HL-60/S4 (cell line): ENCODE data around the gene GRHL1.

Experiments used
- in situ Hi-C: fragments of 300-500 bp; cut with MboI; formaldehyde crosslinking; loops from 2 replicates; pipeline ENCODE4 v1.14.3; 2022; ENCODE audit warnings: low sequenced_read_pairs

GRHL1 gene

GRCh38 chr2:9948721-9949120, 2.8 kb upstream of the GRHL1 start:
- in situ Hi-C loops = no loop called here

- in situ Hi-C loops = no loop called here
Measured at GRCh38 chr2:9949239-9949991, 2.1 kb upstream of the GRHL1 start.

DNA sequence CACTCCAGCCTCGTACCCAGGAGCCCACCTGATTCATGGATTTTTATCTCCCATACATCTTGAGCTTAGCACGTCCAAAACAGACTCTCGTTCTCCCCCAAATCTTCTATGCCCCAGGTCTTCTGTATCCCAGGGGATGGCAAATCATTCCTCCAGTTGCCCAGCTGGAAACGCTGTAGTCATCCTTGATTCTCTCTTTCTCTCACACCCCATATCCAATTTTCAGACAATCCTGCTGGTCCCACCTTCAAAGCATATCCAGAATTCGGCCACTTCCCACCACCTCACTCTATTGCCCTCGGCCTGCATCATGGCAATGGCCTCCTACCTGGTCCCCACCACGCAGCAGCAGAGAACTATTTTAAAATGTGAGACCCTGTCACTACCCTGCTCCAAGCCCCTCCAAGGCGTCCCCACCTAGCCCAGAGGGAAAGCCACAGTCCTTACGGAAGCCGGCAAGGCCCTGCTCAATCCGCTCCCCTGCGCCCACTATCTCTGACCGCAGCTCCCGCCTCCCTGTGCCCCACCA, 1.4 kb upstream of the GRHL1 start:
- in situ Hi-C loops = no loop called here

DNA sequence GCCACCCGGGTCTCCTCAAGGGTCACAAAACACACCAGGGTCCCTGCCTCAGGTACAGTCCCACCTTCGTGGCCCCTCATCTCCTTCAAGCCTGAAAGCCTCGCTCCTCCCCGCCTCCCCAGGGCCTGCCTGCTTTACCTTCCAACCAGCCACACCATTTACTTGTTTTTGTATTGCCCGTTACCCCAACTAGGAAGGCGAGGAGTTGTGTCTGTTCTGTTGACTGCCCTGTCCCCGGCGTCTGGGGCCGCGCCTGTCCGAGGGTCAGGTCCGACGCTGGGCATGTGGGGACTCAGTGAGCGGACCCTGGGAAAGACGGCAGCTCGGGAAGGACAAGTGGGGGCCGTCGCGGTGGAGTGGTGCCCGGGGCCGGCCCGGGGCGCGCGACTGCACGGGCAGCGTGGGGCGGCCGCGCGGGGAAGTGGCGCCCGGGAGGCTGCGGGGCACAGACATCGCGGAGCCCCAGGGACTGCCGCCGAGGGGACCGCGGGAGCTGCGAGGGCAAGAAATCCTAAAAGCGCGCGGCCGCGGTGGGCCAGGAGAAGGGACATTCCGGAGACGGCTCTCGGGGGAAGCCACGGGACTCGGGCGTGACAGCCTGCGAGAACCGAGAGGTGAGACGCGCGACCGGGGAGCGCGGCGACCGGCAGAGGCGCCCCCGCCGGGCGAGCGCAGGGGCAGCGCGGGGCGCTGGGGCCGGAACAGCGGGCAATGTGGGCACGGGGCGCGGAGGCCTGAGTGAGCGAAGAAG, 797 bp upstream of the GRHL1 start:
- in situ Hi-C loops = no loop called here

- in situ Hi-C loops = no loop called here
Measured at GRCh38 chr2:9951272-9951521, 296 bp upstream of the GRHL1 start.

- in situ Hi-C loops = no loop called here
Measured at GRCh38 chr2:9952286-9952737, 819 bp downstream of the GRHL1 start.

GRCh38 chr2:9952856-9953503, 1.5 kb downstream of the GRHL1 start:
- in situ Hi-C loops = no loop called here

DNA sequence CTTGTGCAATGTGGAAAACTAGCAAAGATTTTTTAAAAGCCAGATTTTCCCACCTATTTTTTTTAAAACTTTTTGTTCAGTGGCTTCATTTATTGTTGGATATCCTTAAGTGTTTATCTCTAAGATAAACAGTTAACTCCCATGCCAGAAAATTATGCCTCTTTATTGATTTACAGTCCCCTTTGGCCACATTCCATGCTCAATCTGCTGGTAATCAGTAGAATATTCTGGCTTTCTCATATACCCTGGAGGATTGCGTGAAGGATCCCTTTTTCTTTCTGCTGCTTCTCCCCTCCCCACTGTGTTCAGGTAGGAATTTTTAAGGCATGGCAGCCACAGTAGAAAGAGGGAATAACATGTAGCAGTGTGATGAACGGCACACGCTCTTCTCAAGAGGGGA, 2.6 kb downstream of the GRHL1 start:
- in situ Hi-C loops = no loop called here

DNA sequence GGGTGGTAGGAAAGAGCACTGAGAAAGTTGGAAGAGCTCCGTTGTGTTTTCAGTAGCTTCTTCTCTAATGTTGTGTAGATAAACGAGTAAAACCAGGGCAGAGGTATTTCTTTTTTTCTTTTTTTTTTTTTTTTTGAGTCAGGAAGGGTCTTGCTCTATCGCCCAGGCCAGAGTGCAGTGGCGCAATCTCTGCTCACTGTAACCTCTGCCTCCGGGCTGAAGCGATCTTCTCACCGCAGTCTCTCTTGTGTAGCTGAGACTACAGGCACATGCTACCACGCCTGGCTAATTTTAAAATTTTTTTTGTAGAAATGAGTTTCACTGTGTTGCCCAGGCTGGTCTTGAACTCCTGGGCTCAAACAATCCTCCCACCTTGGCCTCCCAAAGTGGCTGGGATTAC, 6.6 kb downstream of the GRHL1 start:
- in situ Hi-C loops = no loop called here

DNA sequence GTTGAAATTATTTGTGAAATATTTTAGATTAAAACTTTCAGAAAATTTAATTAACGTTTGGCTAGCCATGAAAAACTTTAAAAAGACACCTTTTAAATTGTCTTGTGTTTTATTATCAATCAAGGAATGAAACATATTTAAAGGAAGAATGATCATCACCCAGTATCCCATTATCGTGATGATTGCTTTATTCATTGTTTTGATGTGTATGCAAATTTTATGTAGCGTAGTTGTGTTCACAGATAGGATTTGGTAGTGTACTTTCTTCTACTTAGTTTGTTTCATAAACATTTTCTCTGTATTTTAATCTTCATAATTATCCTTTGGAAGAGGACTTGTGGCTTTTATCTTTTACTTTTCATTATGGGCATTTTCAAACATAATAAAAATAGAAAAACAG, 7.8 kb downstream of the GRHL1 start:
- in situ Hi-C loops = no loop called here

GRCh38 chr2:9961013-9961412, 9.5 kb downstream of the GRHL1 start:
- in situ Hi-C loops = no loop called here

GRCh38 chr2:9964334-9964980, 13.0 kb downstream of the GRHL1 start:
- in situ Hi-C loops = no loop called here

GRCh38 chr2:9965119-9965822, 13.8 kb downstream of the GRHL1 start:
- in situ Hi-C loops = no loop called here

- in situ Hi-C loops = no loop called here
Measured at GRCh38 chr2:9966491-9967022, 15.1 kb downstream of the GRHL1 start.

- in situ Hi-C loops = no loop called here
Measured at GRCh38 chr2:9967053-9967775, 15.7 kb downstream of the GRHL1 start.

DNA sequence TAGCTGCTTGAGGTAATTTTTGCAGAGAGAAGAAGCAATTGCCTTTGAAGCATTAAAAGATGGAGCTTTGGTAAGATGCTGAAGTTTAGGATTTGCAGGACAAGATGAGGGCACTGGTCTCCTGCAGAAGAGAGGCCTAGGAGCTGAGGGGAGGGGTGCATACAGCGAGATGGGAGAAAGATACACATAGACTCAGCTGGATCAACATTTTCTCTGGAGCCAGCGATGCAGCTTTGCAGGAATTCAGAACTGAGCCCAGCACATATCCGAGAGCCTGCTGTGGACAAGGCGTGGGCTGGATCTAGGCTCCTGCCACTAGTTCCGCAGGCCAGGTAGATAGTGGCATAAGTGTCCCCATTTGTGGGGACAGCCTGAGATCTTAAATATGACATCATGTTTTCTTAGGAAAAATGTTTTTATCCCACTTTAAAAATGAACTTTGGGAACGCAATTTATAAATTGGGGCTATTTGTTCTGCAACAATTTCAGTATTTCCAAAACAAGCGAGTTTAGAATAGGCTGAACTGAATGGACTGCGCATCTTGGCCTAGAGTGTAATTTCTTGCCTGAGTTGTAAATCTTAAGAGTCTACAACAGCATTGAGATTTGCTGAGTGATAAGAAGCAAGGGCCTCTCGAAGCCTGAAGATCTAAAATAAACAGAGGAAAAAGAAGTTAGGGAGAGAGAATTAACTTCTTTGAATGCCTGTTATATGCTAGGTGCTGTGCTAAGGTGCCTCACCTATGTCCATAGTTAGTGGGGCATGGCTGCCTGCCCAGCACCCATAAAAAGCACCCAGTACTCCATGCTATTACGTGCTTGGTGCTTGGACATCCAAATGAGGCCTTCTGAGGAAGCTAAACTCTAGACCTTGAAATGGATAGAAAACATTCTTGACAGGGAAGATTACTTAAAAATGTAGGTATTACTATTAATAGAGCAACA, 17.3 kb downstream of the GRHL1 start:
- in situ Hi-C loops = no loop called here

- in situ Hi-C loops = no loop called here
Measured at GRCh38 chr2:9970200-9971044, 18.9 kb downstream of the GRHL1 start.
